ENCODE data around the gene GCK.
"Not testable (repeated sequence)": the region's sequence is repeated elsewhere in the genome, so short reads cannot be mapped to it uniquely, and the experiment has no call there.

The GCK gene

DNA sequence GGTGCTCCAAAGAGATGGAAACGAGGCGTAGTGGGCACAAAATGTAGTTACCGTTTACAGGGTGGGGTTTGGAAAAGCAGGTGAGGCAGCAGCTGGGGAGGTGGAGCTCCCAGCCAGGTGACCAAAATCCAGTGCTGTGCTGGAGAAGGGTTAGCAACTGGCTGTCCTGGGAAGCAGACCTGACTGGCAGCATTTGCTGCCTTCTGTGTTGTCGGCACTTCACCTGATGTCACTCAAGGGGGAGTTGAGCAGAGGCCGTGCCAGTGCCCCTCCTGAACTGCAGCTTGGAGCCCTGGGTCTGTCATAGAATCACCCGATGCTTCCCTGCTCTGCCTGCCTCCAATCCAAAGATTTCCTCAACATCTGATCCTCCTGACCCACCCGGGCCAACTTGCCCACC is 12.8 kb downstream of the GCK start:
- Histone ChIP-seq H3K27ac (ENCODE audit: low read depth, low read length) (no peak overlapping the region), H3K36me3 (ENCODE audit: insufficient read depth, low read length) (no peaks in the 10 kb centered on the region), H3K4me1 (ENCODE audit: control insufficient read depth, insufficient read depth, low read length, unreplicated experiment) (peaks cover 13% of the 10 kb centered on the region), H2AFZ (ENCODE audit: low read length, unreplicated experiment) (no peak overlapping the region), H3K4me3 (ENCODE audit: low read depth, low read length) (no peak overlapping the region), H3K27me3 (ENCODE audit: insufficient read depth, low read length) (peaks cover 14% of the 10 kb centered on the region; the same call in 1 of the 2 replicates), H3K79me2 (ENCODE audit: control insufficient read depth, insufficient read depth, low read length, unreplicated experiment) (no peaks in the 10 kb centered on the region)

DNA sequence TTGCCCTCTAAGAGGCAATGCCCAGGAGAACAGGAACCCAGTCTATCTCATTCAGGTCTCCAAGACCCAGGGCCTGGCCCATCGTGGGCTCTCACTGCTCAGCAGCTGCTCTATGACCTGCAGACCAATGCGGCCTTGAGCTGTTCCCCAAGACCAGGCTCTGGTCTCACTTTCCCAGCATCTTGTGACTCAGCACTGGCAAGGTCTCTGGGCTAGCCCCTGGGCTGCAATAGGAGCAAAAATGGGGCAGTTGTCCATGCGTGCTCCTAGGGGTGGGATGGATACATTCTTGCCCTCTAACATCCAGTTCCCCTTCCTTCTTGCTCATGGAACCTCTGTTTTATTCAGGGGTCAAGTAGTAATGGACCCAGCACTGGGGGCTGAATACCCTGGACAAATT is 13.5 kb downstream of the GCK start:
- H3K4me1 ChIP-seq (ENCODE audit: control insufficient read depth, insufficient read depth, low read length, unreplicated experiment): peaks cover 13% of the 10 kb centered on the region
- no peaks in the 10 kb centered on the region for H3K79me2 ChIP-seq (ENCODE audit: control insufficient read depth, insufficient read depth, low read length, unreplicated experiment)

DNA sequence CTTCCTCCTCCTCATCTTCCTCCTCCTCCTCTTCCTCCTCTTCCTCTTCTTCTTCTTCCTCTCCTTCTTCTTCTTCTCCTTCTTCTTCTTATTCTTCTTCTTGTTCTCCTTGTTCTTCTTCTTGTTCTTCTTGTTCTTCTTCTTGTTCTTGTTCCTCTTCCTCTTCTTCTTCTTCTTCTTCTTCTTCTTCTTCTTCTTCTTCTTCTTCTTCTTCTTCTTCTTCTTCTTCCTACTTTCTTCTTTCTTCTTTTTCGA is 14.6 kb downstream of the GCK start:
- H3K79me2 ChIP-seq (ENCODE audit: control insufficient read depth, insufficient read depth, low read length, unreplicated experiment); H3K36me3 ChIP-seq (ENCODE audit: insufficient read depth, low read length); H2AFZ ChIP-seq (ENCODE audit: low read length, unreplicated experiment); H3K4me3 ChIP-seq (ENCODE audit: low read depth, low read length); H3K27ac ChIP-seq (ENCODE audit: low read depth, low read length): not testable (repeated sequence)
- Histone ChIP-seq H3K27me3 (ENCODE audit: insufficient read depth, low read length) (peaks cover 11% of the 10 kb centered on the region; the same call in 1 of the 2 replicates), H3K4me1 (ENCODE audit: control insufficient read depth, insufficient read depth, low read length, unreplicated experiment) (peaks cover 13% of the 10 kb centered on the region)

More for the DNA sequence above, 13.5 kb downstream of the GCK start:
- Histone ChIP-seq H3K27me3 (ENCODE audit: insufficient read depth, low read length) (peaks cover 13% of the 10 kb centered on the region; the same call in 1 of the 2 replicates), H3K36me3 (ENCODE audit: insufficient read depth, low read length) (no peaks in the 10 kb centered on the region), H3K27ac (ENCODE audit: low read depth, low read length) (no peak overlapping the region), H3K4me3 (ENCODE audit: low read depth, low read length) (no peak overlapping the region), H2AFZ (ENCODE audit: low read length, unreplicated experiment) (no peak overlapping the region)

DNA sequence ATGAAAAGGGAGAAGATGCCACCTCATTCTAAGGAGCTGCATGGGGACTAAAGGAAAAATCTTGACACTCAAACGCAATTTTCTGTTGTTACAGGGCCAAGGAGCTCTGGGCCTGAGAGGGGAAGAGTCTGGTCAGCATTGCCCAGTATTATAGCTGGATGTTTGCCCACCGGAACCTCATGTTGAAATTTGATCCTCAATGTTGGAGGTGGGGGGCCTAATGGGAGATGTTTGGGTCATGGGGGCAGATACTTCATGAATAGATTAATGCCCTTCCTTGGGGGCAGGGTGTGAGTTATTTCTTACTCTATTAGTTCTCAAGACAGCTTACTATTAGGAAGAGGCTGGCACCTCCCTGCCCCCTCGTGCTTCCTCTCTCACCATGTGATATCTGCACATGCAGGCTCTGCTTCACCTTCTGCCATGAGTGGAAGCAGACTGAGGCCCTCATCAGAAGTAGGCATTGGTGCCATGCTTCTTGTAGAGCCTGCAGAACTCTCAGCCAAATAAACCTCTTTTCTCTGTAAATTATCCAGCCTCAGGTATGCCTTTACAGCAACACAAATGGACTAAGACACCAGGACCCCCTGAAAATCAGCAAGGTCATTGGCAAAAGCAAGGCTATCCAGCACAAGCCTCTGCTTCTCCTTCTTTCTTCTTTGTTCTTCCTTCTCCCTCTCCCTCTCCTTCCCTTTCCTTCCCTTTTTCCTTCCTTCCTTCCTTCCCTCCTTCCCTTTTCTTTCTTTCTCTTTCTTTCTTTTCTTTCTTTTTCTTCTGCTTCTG is 15.1 kb downstream of the GCK start:
- H3K36me3 ChIP-seq (ENCODE audit: insufficient read depth, low read length): no peaks in the 10 kb centered on the region
- peaks cover 13% of the 10 kb centered on the region for H3K4me1 ChIP-seq (ENCODE audit: control insufficient read depth, insufficient read depth, low read length, unreplicated experiment)
- H2AFZ ChIP-seq (ENCODE audit: low read length, unreplicated experiment): no peak overlapping the region
- H3K4me3 ChIP-seq (ENCODE audit: low read depth, low read length): no peak overlapping the region
- no peaks in the 10 kb centered on the region for H3K79me2 ChIP-seq (ENCODE audit: control insufficient read depth, insufficient read depth, low read length, unreplicated experiment)
- peaks cover 11% of the 10 kb centered on the region; the same call in 1 of the 2 replicates for H3K27me3 ChIP-seq (ENCODE audit: insufficient read depth, low read length)
- H3K27ac ChIP-seq (ENCODE audit: low read depth, low read length): no peak overlapping the region

DNA sequence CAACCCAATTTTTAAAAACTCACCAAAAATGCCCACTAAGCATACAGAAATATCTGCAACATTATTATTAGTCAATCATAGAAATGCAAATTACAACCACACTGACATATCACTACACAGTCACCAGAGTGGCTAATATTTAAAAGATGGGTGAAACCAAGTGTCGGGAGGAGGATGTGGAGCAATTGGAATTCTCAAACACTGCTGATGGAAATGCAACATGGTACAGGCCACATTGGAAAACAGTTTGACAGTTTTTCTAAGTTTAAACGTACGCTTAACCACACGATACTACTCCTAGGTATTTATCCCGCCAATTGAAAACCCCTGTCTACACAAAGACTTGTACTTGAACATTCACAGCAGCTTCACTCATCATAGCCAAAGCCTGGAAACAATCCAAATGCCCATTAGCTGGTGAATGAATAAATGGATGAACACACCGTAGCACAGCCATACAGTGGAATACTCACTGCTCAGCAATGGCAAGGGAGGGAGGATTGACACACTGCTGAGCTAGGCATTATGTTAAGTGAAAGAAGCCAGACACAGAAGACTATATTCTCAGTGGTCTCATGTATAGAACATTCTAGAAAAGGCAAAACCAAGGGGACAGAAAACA is 16.3 kb downstream of the GCK start:
- Histone ChIP-seq H2AFZ (ENCODE audit: low read length, unreplicated experiment) (no peak overlapping the region), H3K36me3 (ENCODE audit: insufficient read depth, low read length) (no peaks in the 10 kb centered on the region)

DNA sequence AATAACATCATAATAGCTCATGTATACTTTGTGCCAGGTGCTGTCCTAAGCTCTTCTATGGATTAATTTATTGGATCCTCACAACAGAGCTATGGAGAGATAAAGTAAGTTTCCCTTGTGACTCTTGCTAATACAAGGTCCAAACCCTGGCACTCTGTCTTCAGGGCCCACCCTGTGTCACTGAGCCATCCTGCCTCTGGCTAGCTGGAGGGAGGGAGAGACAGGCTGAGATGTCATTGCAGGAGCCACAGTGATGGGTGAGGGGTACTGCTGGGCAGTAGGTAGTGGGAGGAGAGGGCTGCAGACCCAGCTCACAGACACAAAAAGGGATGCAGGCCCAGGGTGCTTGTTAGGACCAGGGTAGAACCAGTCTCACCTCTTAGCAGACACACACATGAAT is 16.9 kb downstream of the GCK start:
- peaks cover 11% of the 10 kb centered on the region; the same call in 1 of the 2 replicates for H3K27me3 ChIP-seq (ENCODE audit: insufficient read depth, low read length)
- no peaks in the 10 kb centered on the region for H3K36me3 ChIP-seq (ENCODE audit: insufficient read depth, low read length)
- H3K27ac ChIP-seq (ENCODE audit: low read depth, low read length): no peak overlapping the region
- no peak overlapping the region for H2AFZ ChIP-seq (ENCODE audit: low read length, unreplicated experiment)
- no peaks in the 10 kb centered on the region for H3K79me2 ChIP-seq (ENCODE audit: control insufficient read depth, insufficient read depth, low read length, unreplicated experiment)
- H3K4me3 ChIP-seq (ENCODE audit: low read depth, low read length): no peak overlapping the region
- H3K4me1 ChIP-seq (ENCODE audit: control insufficient read depth, insufficient read depth, low read length, unreplicated experiment): peaks cover 3% of the 10 kb centered on the region

More for the DNA sequence above, 16.3 kb downstream of the GCK start:
- Histone ChIP-seq H3K27me3 (ENCODE audit: insufficient read depth, low read length) (peaks cover 11% of the 10 kb centered on the region; the same call in 1 of the 2 replicates), H3K4me1 (ENCODE audit: control insufficient read depth, insufficient read depth, low read length, unreplicated experiment) (peaks cover 8% of the 10 kb centered on the region), H3K4me3 (ENCODE audit: low read depth, low read length) (no peak overlapping the region), H3K27ac (ENCODE audit: low read depth, low read length) (no peak overlapping the region), H3K79me2 (ENCODE audit: control insufficient read depth, insufficient read depth, low read length, unreplicated experiment) (no peaks in the 10 kb centered on the region)

DNA sequence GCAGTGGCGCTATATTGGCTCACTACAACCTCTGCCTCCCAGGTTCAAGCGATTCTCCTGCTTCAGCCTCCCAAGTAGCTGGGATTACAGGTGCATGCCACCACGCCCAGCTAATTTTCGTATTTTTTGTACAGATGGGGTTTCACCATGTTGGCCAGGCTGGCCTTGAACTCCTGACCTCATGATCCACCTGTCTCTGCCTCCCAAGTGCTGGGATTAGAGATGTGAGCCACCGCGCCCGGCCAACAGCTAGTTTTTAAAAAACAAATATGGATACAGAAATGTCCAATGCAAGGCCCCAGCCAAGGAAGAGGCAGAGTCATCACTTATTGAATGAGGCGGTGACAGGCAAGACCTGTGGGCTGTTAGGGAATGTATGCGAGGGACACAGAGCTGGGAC is 17.3 kb downstream of the GCK start:
- not testable (repeated sequence) for H3K79me2 ChIP-seq (ENCODE audit: control insufficient read depth, insufficient read depth, low read length, unreplicated experiment); H3K27ac ChIP-seq (ENCODE audit: low read depth, low read length); H3K36me3 ChIP-seq (ENCODE audit: insufficient read depth, low read length); H3K4me3 ChIP-seq (ENCODE audit: low read depth, low read length); H3K4me1 ChIP-seq (ENCODE audit: control insufficient read depth, insufficient read depth, low read length, unreplicated experiment); H2AFZ ChIP-seq (ENCODE audit: low read length, unreplicated experiment)
- peaks cover 11% of the 10 kb centered on the region; the same call in 1 of the 2 replicates for H3K27me3 ChIP-seq (ENCODE audit: insufficient read depth, low read length)

DNA sequence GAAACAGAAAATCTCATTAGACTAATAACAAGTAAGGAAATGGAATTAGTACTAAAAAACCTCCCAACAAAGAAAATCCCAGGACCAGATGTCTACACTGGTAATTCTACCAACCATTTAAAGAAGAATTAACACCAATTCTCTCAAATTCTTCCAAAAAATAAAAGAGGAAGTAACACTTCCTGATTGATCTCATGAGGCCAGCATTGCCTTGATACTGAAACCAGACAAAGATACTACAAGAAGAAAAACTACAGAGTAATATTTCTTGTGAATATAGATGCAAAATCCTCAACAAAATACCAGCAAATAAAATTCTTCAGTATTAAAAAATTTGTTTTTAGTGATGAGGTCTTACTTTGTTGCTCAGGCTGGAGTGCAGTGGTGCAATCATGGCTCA is 21.3 kb downstream of the GCK start:
- no peaks in the 10 kb centered on the region for H3K4me1 ChIP-seq (ENCODE audit: control insufficient read depth, insufficient read depth, low read length, unreplicated experiment)
- H3K36me3 ChIP-seq (ENCODE audit: insufficient read depth, low read length): no peaks in the 10 kb centered on the region
- no peak overlapping the region for H3K4me3 ChIP-seq (ENCODE audit: low read depth, low read length)
- H3K27me3 ChIP-seq (ENCODE audit: insufficient read depth, low read length): no peaks in the 10 kb centered on the region
- H3K27ac ChIP-seq (ENCODE audit: low read depth, low read length): no peak overlapping the region
- no peaks in the 10 kb centered on the region for H3K79me2 ChIP-seq (ENCODE audit: control insufficient read depth, insufficient read depth, low read length, unreplicated experiment)
- H2AFZ ChIP-seq (ENCODE audit: low read length, unreplicated experiment): peak overlapping the region; percentile 32

DNA sequence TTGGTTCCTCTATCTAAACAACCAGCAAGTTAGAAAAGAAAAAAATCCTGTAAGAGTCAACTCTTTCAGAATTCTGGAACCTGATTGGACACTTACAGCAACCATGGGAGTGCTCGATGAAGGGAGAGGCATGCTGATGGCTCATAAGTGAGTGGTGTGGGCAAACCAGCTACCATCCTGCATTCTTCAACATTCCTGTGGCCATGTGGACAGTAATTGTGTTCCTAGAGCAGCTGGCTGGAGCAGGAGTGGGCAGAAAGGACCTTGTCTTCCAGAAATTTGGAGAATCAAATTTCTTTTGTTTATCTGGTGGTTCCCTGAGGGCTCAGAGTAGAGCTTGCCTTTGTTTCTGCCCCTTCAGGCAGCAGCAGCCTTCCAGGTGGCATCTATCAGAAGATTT is 25.6 kb downstream of the GCK start:
- H3K36me3 ChIP-seq (ENCODE audit: insufficient read depth, low read length): no peaks in the 10 kb centered on the region

DNA sequence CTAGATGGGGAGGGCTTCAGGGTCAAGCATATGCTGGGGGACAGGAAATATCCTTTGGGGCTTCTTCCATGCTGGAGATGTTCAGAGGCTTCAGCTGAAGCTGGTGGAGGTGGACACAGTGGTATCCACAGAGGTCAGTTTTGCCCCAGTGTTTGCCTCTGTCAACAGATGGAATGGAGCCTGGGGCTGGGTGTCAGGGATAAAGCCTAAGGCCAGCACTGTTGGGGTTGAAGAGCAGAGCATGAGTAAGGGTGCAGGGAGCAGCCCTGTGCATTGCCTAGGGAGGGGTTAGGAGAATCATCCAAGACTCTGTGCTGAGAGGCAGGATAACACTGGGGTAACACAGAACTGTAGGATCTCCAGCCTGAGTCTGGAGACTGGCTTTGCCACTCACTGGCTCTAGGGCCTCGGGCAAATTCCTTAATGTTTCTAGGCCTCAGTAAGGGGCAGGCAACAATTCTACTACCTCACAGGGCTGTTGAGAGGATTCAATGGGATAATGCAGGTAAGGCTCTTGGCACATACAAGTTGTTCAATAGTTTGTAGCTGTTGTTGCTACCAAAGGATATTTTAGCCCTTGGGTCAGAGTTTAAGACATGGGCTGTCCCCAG is 26.3 kb downstream of the GCK start:
- H2AFZ ChIP-seq (ENCODE audit: low read length, unreplicated experiment): no peak overlapping the region
- no peaks in the 10 kb centered on the region for H3K36me3 ChIP-seq (ENCODE audit: insufficient read depth, low read length)
- H3K4me3 ChIP-seq (ENCODE audit: low read depth, low read length): no peak overlapping the region
- no peak overlapping the region for H3K27ac ChIP-seq (ENCODE audit: low read depth, low read length)
- no peaks in the 10 kb centered on the region for H3K79me2 ChIP-seq (ENCODE audit: control insufficient read depth, insufficient read depth, low read length, unreplicated experiment)
- H3K27me3 ChIP-seq (ENCODE audit: insufficient read depth, low read length): no peaks in the 10 kb centered on the region
- H3K4me1 ChIP-seq (ENCODE audit: control insufficient read depth, insufficient read depth, low read length, unreplicated experiment): no peaks in the 10 kb centered on the region

More for the DNA sequence above, 25.6 kb downstream of the GCK start:
- H3K27me3 ChIP-seq (ENCODE audit: insufficient read depth, low read length): no peaks in the 10 kb centered on the region
- no peak overlapping the region for H3K27ac ChIP-seq (ENCODE audit: low read depth, low read length)
- H3K4me1 ChIP-seq (ENCODE audit: control insufficient read depth, insufficient read depth, low read length, unreplicated experiment): no peaks in the 10 kb centered on the region
- no peak overlapping the region for H2AFZ ChIP-seq (ENCODE audit: low read length, unreplicated experiment)
- H3K79me2 ChIP-seq (ENCODE audit: control insufficient read depth, insufficient read depth, low read length, unreplicated experiment): no peaks in the 10 kb centered on the region
- H3K4me3 ChIP-seq (ENCODE audit: low read depth, low read length): no peak overlapping the region

DNA sequence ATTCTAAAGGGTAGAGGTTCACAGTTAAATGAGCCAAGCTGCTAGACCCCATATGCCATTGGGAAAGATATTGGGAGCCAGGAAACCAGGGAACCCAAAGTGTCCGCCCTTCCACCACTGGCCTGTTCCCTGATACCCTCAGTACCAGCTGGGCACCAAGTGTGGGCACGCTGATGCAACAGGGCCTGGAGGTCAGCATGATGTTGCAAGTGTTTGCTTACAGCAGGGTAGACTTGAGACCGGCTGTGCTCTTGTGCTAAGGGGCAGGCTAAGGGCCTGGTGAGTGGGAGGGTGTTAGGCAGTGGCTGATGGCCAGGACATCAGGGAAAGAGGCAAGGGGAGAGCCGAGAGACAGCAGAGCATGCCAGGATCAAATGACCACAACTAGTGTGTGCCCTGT is 27.1 kb downstream of the GCK start:
- Histone ChIP-seq H3K4me3 (ENCODE audit: low read depth, low read length) (no peak overlapping the region), H3K4me1 (ENCODE audit: control insufficient read depth, insufficient read depth, low read length, unreplicated experiment) (no peaks in the 10 kb centered on the region), H3K36me3 (ENCODE audit: insufficient read depth, low read length) (no peaks in the 10 kb centered on the region), H3K79me2 (ENCODE audit: control insufficient read depth, insufficient read depth, low read length, unreplicated experiment) (no peaks in the 10 kb centered on the region), H3K27ac (ENCODE audit: low read depth, low read length) (no peak overlapping the region), H2AFZ (ENCODE audit: low read length, unreplicated experiment) (no peak overlapping the region), H3K27me3 (ENCODE audit: insufficient read depth, low read length) (no peaks in the 10 kb centered on the region)

Measured in ACC112 (cell line).